ENCODE measurements around the gene NT5E. TPM values are rescaled to one million over a fixed set of nuclear protein-coding genes. Genes with fewer than 3 reads are reported as not detected.

NT5E gene
- polyA plus RNA-seq, 1 of the 3 experiments (the other 2 are of a cell fraction) = 443 TPM

- H3K4me3 ChIP-seq (ENCODE audit: low read depth in 2 of 2, low read length in 1 of 2) = no peak overlapping the region
- H3K27ac ChIP-seq (ENCODE audit: low read depth in 2 of 2, low read length in 1 of 2) = peak overlapping the region in 1 of 2 experiments; percentile 66; a peak in 2 of 4 replicates
- ChIA-PET CTCF (interaction anchor here (1.2 kb wide), 1 partner anchor 97 kb away, joined by 4 read pairs; no protein-coding TSS in a partner anchor), POLR2A (no interaction called here)
- H4K20me1 ChIP-seq (ENCODE audit: insufficient read depth) = no peaks in the 10 kb centered on the region
- H3K79me2 ChIP-seq (ENCODE audit: insufficient read depth) = no peaks in the 10 kb centered on the region
- peaks cover under 1% of the 10 kb centered on the region; the same call in 1 of the 2 replicates for H3K9me3 ChIP-seq
- H3K9ac ChIP-seq = no peak overlapping the region
- no peaks in the 10 kb centered on the region for H3K36me3 ChIP-seq (replicated peaks in 1 of 2; ENCODE audit: control insufficient read depth in 1 of 2, insufficient read depth in 2 of 2, low read length in 1 of 2)
- H3K4me2 ChIP-seq = no peak overlapping the region
- TF ChIP-seq MXI1 (IDR thresholded peaks at IDR 0.05; ENCODE audit: low read depth, low read length) (no peak), RCOR1 (IDR thresholded peaks at IDR 0.05; ENCODE audit: low read length) (no peak), FOXJ3 (CRISPR knock-in tag; IDR thresholded peaks at IDR 0.05) (no peak), FOXM1 (IDR thresholded peaks at IDR 0.05; ENCODE audit: low read depth) (no peak), YY1 (IDR thresholded peaks at IDR 0.05; ENCODE audit: low read depth) (no peak), MEF2A (IDR thresholded peaks at IDR 0.05; ENCODE audit: borderline replicate concordance, low read depth) (no peak), REST (IDR thresholded peaks at IDR 0.05; ENCODE audit: low read depth, low read length) (no peak), EZH2phosphoT487 (IDR thresholded peaks at IDR 0.05; ENCODE audit: borderline replicate concordance, low read depth) (no peak), CTCF (IDR thresholded peaks at IDR 0.05) (no peak), RFX5 (IDR thresholded peaks at IDR 0.05; ENCODE audit: low read length) (no peak), SIN3A (IDR thresholded peaks at IDR 0.05; ENCODE audit: borderline replicate concordance, low read depth, low read length) (no peak), CHD2 (IDR thresholded peaks at IDR 0.05; ENCODE audit: low read length, partially characterized antibody) (no peak), TAF1 (IDR thresholded peaks at IDR 0.05; ENCODE audit: borderline replicate concordance, low read depth, low read length) (no peak), IRF3 (IDR thresholded peaks at IDR 0.05; ENCODE audit: low read depth, low read length) (no peak), GATA2 (CRISPR knock-in tag; IDR thresholded peaks at IDR 0.05) (no peak), RAD21 (IDR thresholded peaks at IDR 0.05; ENCODE audit: low read length) (no peak), NFIC (IDR thresholded peaks at IDR 0.05; ENCODE audit: borderline replicate concordance) (no peak)
- DNase-seq = no peak
- no peaks in the 10 kb centered on the region for H3K27me3 ChIP-seq (ENCODE audit: insufficient read depth)
- 85% methylated on average over 1 of the region's 1 CpG for WGBS (ENCODE audit: low lambda C conversion rate)
- H3K4me1 ChIP-seq (ENCODE audit: control insufficient read depth in 1 of 2, insufficient read depth in 2 of 2, low read depth in 1 of 2, low read length in 1 of 2) = peaks cover 5 to 43% of the 10 kb centered on the region in 2 experiments; a peak in 3 of 4 replicates
- H3K9me2 ChIP-seq = no peaks in the 10 kb centered on the region
- H3F3A ChIP-seq (replicated peaks; ENCODE audit: insufficient read depth) = peaks cover 38% of the 10 kb centered on the region
- no peak overlapping the region for H2AFZ ChIP-seq (ENCODE audit: low read depth)
These were observed 29.3 kb upstream of the NT5E start for GRCh38 chr6:85420551-85420950.
